Rectal smooth muscle tissue (tissue), 1 donor: ENCODE measurements around the gene TPK1.
"Not testable (repeated sequence)": the region's sequence is repeated elsewhere in the genome, so short reads cannot be mapped to it uniquely, and the experiment has no call there.

ENCODE experiments used
- H3K27ac ChIP-seq: one replicate; pipeline ENCODE4 v1.7.0; 2013; ENCODE audit warnings: low read depth, low read length, inconsistent platforms
- H3K27me3 ChIP-seq: one replicate; pipeline ENCODE4 v1.7.0; 2013; ENCODE audit warnings: low read length; ENCODE audit not compliant: control insufficient read depth, insufficient read depth
- H3K36me3 ChIP-seq: one replicate; pipeline ENCODE4 v1.7.0; 2013; ENCODE audit warnings: low read length; ENCODE audit not compliant: control insufficient read depth, insufficient read depth
- H3K4me1 ChIP-seq: one replicate; pipeline ENCODE4 v1.7.0; 2013; ENCODE audit warnings: low read length; ENCODE audit not compliant: control insufficient read depth, insufficient read depth
- H3K4me3 ChIP-seq: one replicate; pipeline ENCODE4 v1.7.0; 2013; ENCODE audit warnings: low read length
- H3K9ac ChIP-seq: one replicate; pipeline ENCODE4 v1.7.0; 2013; ENCODE audit warnings: low read length

TPK1 gene

GRCh38 chr7:144819566-144819965 lies 16.3 kb downstream of the TPK1 start:
- Histone ChIP-seq H3K4me3 (no peak overlapping the region), H3K27ac (no peak overlapping the region), H3K36me3 (no peaks in the 10 kb centered on the region), H3K9ac (no peak overlapping the region), H3K4me1 (no peaks in the 10 kb centered on the region), H3K27me3 (no peaks in the 10 kb centered on the region)

GRCh38 chr7:144818511-144818910 lies 17.3 kb downstream of the TPK1 start:
- no peak overlapping the region for H3K4me3 ChIP-seq
- H3K4me1 ChIP-seq, result no peaks in the 10 kb centered on the region
- no peak overlapping the region for H3K27ac ChIP-seq
- no peaks in the 10 kb centered on the region for H3K36me3 ChIP-seq
- no peaks in the 10 kb centered on the region for H3K27me3 ChIP-seq
- no peak overlapping the region for H3K9ac ChIP-seq

- no peaks in the 10 kb centered on the region for H3K36me3 ChIP-seq
- H3K4me3 ChIP-seq, result no peak overlapping the region
- H3K27me3 ChIP-seq, result no peaks in the 10 kb centered on the region
- no peak overlapping the region for H3K9ac ChIP-seq
- no peak overlapping the region for H3K27ac ChIP-seq
- H3K4me1 ChIP-seq, result no peaks in the 10 kb centered on the region
These were observed 18.9 kb downstream of the TPK1 start for GRCh38 chr7:144817001-144817400.

- no peaks in the 10 kb centered on the region for H3K27me3 ChIP-seq
- no peak overlapping the region for H3K27ac ChIP-seq
- H3K4me3 ChIP-seq, result no peak overlapping the region
- H3K36me3 ChIP-seq, result no peaks in the 10 kb centered on the region
- no peak overlapping the region for H3K9ac ChIP-seq
- H3K4me1 ChIP-seq, result no peaks in the 10 kb centered on the region
These were observed 21.6 kb downstream of the TPK1 start for GRCh38 chr7:144814299-144814698.

- H3K9ac ChIP-seq, result no peak overlapping the region
- no peak overlapping the region for H3K27ac ChIP-seq
- H3K4me3 ChIP-seq, result no peak overlapping the region
These were observed 23.2 kb downstream of the TPK1 start for GRCh38 chr7:144812379-144813283.

GRCh38 chr7:144805627-144806239 lies 30.1 kb downstream of the TPK1 start:
- H3K4me3 ChIP-seq, result no peak overlapping the region
- no peaks in the 10 kb centered on the region for H3K36me3 ChIP-seq
- H3K4me1 ChIP-seq, result no peaks in the 10 kb centered on the region
- H3K27ac ChIP-seq, result no peak overlapping the region
- H3K9ac ChIP-seq, result no peak overlapping the region
- H3K27me3 ChIP-seq, result no peaks in the 10 kb centered on the region

More at GRCh38 chr7:144812379-144813283, 23.2 kb downstream of the TPK1 start:
- Histone ChIP-seq H3K36me3 (no peaks in the 10 kb centered on the region), H3K27me3 (no peaks in the 10 kb centered on the region), H3K4me1 (no peaks in the 10 kb centered on the region)

- not testable (repeated sequence) for H3K9ac ChIP-seq, H3K27ac ChIP-seq, H3K4me3 ChIP-seq, H3K36me3 ChIP-seq, H3K27me3 ChIP-seq, H3K4me1 ChIP-seq
These were observed 35.0 kb downstream of the TPK1 start for GRCh38 chr7:144800678-144801436.

GRCh38 chr7:144796919-144797318 lies 38.9 kb downstream of the TPK1 start:
- no peak overlapping the region for H3K27ac ChIP-seq
- no peak overlapping the region for H3K9ac ChIP-seq
- no peaks in the 10 kb centered on the region for H3K27me3 ChIP-seq
- H3K4me3 ChIP-seq, result no peak overlapping the region
- H3K4me1 ChIP-seq, result no peaks in the 10 kb centered on the region
- no peaks in the 10 kb centered on the region for H3K36me3 ChIP-seq

GRCh38 chr7:144792050-144792449 lies 43.8 kb downstream of the TPK1 start:
- H3K4me3 ChIP-seq, result no peak overlapping the region
- no peaks in the 10 kb centered on the region for H3K4me1 ChIP-seq
- no peaks in the 10 kb centered on the region for H3K27me3 ChIP-seq
- H3K9ac ChIP-seq, result no peak overlapping the region
- H3K27ac ChIP-seq, result no peak overlapping the region
- H3K36me3 ChIP-seq, result no peaks in the 10 kb centered on the region

GRCh38 chr7:144791488-144791887 lies 44.4 kb downstream of the TPK1 start:
- Histone ChIP-seq H3K36me3 (no peaks in the 10 kb centered on the region), H3K4me3 (no peak overlapping the region), H3K27me3 (no peaks in the 10 kb centered on the region), H3K4me1 (no peaks in the 10 kb centered on the region), H3K27ac (no peak overlapping the region), H3K9ac (no peak overlapping the region)

- Histone ChIP-seq H3K4me3 (no peak overlapping the region), H3K27me3 (no peaks in the 10 kb centered on the region), H3K27ac (no peak overlapping the region), H3K4me1 (no peaks in the 10 kb centered on the region), H3K9ac (no peak overlapping the region), H3K36me3 (no peaks in the 10 kb centered on the region)
These were observed 48.7 kb downstream of the TPK1 start for GRCh38 chr7:144787127-144787526.

GRCh38 chr7:144786522-144786921 lies 49.3 kb downstream of the TPK1 start:
- Histone ChIP-seq H3K36me3 (no peaks in the 10 kb centered on the region), H3K27ac (no peak overlapping the region), H3K4me1 (no peaks in the 10 kb centered on the region), H3K27me3 (no peaks in the 10 kb centered on the region), H3K4me3 (no peak overlapping the region), H3K9ac (no peak overlapping the region)
